Cardiac fibroblast (primary cell): Measurements from ENCODE around the gene KIAA1210.
"Not testable (repeated sequence)": the region's sequence is repeated elsewhere in the genome, so short reads cannot be mapped to it uniquely, and the experiment has no call there.

Experiments used
- DNase-seq, 2 donors: peaks; one replicate each; pipeline versions ENCODE4 v3.0.0 to v3.0.0-alpha.2; 2010; ENCODE audit warnings: low read depth in 2 of 2
- H3K4me3 ChIP-seq, 2 donors: replicated peaks in 1 of 2; 1 replicate in 1 of 2; 2 replicates in 1 of 2; pipeline ENCODE4 v1.5.1; 2011; ENCODE audit warnings: low read depth in 2 of 2, low read length in 2 of 2, mild to moderate bottlenecking in 2 of 2, moderate library complexity in 1 of 2
- TF ChIP-seq, protein P1 (sequence below): IDR thresholded peaks from one replicate; pipeline ENCODE4 v1.5.1; 2011; ENCODE audit warnings: low read depth, mild to moderate bottlenecking, low read length, inconsistent platforms

Gene KIAA1210

GRCh38 chrX:119042996-119043395 is 84.6 kb downstream of the KIAA1210 start:
- DNase-seq: no peak
- no peak overlapping the region for H3K4me3 ChIP-seq
- TF ChIP-seq, protein P1, sequence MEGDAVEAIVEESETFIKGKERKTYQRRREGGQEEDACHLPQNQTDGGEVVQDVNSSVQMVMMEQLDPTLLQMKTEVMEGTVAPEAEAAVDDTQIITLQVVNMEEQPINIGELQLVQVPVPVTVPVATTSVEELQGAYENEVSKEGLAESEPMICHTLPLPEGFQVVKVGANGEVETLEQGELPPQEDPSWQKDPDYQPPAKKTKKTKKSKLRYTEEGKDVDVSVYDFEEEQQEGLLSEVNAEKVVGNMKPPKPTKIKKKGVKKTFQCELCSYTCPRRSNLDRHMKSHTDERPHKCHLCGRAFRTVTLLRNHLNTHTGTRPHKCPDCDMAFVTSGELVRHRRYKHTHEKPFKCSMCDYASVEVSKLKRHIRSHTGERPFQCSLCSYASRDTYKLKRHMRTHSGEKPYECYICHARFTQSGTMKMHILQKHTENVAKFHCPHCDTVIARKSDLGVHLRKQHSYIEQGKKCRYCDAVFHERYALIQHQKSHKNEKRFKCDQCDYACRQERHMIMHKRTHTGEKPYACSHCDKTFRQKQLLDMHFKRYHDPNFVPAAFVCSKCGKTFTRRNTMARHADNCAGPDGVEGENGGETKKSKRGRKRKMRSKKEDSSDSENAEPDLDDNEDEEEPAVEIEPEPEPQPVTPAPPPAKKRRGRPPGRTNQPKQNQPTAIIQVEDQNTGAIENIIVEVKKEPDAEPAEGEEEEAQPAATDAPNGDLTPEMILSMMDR: no peak

DNA sequence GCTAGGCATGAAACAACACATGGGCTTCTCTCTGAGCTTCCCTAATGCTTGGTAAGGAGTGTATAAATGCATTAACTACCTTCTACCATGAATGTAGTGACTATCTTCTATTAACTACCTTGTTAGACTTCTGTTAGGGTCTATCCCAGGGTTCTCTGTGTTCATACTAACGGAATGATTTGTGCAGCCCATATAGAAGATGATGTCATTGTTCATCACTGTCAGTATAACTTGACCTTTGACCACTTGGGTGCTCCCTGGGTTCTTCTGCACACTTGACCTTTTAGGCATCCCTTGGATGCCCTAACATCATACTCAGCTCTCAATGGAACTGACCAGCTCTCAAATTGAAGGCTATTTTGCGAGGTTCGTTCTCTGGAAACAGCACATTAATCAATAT is 85.6 kb downstream of the KIAA1210 start:
- no peak overlapping the region for H3K4me3 ChIP-seq
- no peak for DNase-seq

DNA sequence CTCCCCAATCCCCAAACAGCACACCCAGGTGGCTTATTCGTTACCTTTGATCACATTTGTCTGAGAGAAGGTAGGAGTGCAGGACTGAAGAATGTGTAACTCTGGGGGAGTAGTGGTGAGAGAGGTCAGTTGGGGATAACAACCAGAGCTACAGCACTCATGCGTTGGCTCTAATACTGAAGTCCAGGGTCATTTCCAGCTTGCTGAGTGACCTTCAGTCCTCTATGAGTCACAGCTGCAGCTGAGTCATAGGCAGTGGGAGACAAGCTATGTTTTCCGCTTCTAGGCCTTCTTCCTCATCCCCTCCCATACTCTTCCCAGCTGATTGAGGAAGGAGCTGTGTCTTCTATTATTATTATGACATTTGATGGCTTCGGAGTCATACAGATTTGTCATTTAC is 86.4 kb downstream of the KIAA1210 start:
- DNase-seq: peak; percentile 78 to 88
- TF ChIP-seq, protein P1: no peak
- no peak overlapping the region for H3K4me3 ChIP-seq

More for the DNA sequence above, 85.6 kb downstream of the KIAA1210 start:
- TF ChIP-seq, protein P1: no peak

DNA sequence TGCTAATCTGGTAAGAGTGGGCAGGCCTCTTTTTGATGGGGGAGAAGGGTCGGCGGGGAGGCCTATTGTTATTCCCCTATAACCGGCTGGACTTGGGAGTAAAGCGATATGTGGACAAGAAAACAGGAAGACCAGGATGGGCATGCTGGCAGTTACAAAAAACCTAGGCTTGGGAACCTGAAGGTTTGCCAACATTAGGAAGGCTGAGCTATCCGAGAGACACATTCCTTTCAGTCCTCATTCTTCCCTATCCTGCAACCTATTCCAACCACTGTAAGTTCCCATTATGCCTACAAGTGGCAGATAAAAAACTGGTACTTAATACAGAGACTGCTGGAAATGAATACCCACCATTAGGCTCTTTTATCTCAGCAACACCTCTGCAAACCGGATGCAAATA is 87.2 kb downstream of the KIAA1210 start:
- TF ChIP-seq, protein P1: no peak
- no peak overlapping the region for H3K4me3 ChIP-seq
- DNase-seq: peak in 1 of 2 donors; percentile 50

- DNase-seq: peak in 1 of 2 donors; percentile 4
- TF ChIP-seq, protein P1: no peak
- H3K4me3 ChIP-seq: no peak overlapping the region
Measured at GRCh38 chrX:119036107-119037029, 91.2 kb downstream of the KIAA1210 start.

GRCh38 chrX:119030990-119031389 is 96.6 kb downstream of the KIAA1210 start:
- DNase-seq: no peak
- TF ChIP-seq, protein P1: no peak

GRCh38 chrX:119029656-119030055 is 98.0 kb downstream of the KIAA1210 start:
- DNase-seq, H3K4me3 ChIP-seq: not testable (repeated sequence)

More at GRCh38 chrX:119030990-119031389, 96.6 kb downstream of the KIAA1210 start:
- no peak overlapping the region for H3K4me3 ChIP-seq
